NCI-H2196 treated with DMSO at 0.1 percent for 48 hours (cell line): ENCODE data around the gene DCBLD1.

Experiments used
- DNase-seq: peaks from one replicate; lab custom pipeline; 2025; ENCODE audit not compliant: unreplicated experiment; lab: John Stamatoyannopoulos, UW

DCBLD1 gene

DNA sequence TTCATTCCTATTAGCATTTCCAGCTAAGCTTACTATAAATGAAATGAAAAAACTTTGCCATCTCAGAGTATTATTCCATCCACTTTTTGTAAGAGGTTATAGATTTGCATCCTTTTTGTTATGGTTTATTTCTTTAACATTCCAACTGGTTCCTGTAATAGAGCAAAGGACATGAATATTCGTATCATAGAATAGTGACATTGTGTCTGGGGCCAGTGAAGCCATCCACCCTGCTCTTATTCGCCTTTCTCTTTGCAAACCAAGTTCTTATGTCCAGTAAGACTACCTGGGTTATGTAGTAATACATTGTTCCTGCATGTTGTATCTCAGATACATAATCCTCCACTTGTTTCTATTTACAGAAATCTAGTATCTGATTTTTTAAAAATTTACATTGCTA is 43.1 kb downstream of the DCBLD1 start:
- no peak for DNase-seq

DNA sequence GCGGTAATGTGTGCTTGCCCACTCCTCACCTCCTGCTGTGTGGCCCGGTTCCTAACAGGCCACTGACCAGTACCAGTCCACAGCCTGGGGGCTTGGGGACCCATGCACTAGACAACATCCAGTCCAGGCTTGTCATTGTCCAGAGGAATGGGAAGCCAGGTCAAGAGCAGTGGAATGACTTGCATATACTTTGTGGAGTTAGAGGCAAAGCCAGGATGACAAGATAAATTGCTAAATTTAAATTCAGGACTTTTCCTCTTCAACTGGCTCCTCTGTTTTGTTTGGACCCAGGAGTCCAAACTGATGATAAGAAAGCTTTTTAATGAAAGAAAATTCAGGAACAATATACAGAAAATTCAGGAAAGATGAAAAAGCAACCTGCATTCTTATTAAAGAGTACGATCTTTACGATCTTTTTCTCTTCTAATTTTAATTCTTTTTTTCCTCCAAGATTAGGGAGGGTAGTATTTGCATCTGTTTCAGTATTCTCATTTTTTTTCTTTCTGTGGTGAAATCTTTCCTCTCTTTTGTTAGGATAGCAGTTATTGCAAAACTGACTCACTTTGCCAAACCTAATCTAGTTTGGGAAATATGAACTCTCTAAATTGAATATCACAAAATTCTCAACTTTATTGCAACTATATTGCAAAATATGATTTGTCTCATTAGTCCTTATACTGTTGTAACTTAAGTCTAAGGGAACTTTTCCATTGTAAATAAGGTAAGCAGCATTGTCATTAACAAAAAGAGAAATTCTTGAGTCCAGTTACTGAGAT is 48.2 kb downstream of the DCBLD1 start:
- DNase-seq = no peak

DNA sequence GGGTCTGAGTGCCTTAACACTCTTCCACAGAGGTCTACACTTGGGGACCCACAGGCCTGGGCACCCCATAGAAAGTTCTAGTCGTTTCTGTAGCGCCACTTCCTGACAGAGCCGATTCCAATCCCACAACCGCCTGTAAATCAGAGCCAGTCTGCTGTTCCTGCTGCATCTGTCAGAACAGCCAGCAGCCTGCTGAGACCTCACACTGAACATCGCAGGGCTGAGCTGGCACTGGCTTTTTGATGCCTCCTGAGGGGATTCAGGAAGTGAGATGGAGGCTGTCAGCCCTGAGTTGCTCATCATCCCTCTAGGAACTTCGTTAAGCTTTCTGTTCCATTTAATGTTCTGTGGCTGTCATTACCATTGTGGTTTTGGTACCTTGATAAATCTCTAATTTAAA is 48.9 kb downstream of the DCBLD1 start:
- DNase-seq = no peak

DNA sequence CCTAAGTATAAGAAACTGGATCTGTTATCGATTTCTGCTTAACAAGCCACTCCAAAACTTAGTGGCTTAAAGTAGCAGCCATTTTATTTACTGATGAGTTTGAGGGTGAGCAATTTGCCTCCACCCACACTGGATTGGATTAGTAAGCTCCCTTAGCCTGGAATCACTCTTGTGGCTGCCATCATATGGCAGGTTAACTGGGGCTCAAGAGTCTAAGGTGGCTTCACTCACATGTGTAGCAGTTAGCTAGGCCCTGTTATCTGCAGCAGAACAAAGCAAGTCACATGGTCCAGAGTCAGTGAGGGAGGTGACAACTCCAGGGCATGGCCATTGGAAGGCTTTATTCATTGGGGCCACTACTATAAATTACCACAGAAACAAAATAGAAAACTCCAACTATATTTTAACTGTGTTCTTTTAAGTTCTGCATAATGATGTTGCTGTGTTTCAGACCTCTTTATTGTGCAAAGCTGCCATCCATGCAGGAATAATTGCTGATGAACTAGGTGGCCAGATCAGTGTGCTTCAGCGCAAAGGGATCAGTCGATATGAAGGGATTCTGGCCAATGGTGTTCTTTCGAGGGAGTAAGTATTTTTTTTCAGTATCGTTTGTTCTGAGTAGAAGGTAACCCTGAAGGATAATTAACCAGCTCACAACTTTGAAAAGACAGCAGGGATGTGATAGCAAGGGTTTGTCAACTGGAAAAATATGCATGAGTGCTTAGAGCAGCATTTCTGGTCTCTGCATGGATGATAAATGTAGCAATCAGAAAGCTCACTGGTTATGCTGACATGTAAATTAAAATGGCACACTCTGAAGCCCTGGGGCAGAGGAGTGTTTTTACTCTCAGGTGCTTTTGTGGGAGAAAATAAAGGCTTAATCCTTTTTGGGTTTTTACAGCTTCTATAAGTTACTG is 49.6 kb downstream of the DCBLD1 start:
- no peak for DNase-seq

DNA sequence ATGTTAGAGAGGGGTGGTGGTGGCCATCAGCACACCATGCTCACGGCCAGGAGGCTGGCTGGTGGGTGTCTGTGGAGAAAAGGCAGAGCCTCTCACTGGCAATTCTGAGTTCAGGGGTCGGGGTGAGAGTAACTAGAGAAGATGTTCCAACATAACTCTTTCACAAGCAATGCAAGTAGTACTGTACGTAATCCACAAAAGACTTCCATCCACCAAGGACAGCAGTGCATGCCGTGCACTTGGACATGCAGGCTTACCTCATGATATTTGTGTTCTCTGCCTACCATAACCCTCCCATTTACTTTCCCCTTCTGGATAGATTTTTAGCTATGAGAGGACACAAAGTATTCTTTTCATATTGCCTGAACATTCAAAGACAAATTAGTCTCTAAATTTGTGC is 51.3 kb downstream of the DCBLD1 start:
- no peak for DNase-seq

DNA sequence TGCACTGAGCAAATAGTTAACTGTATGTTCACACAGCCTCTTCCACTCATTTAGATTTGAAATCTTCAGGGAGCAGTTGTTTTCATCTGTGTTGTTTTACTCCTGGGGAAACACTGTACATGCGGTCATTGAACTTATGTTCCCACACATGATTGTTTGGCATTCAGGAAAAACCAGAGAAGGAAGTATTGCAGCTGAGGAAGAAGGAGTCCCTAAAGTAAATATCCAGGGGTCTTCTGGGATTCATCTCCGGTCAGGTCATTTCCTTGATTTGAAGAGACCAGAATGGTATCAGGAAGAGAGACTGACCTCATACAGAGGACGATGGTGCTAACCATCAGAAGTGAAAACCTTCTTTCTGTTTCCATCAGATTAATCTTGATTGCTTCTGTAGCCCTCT is 52.5 kb downstream of the DCBLD1 start:
- no peak for DNase-seq

DNA sequence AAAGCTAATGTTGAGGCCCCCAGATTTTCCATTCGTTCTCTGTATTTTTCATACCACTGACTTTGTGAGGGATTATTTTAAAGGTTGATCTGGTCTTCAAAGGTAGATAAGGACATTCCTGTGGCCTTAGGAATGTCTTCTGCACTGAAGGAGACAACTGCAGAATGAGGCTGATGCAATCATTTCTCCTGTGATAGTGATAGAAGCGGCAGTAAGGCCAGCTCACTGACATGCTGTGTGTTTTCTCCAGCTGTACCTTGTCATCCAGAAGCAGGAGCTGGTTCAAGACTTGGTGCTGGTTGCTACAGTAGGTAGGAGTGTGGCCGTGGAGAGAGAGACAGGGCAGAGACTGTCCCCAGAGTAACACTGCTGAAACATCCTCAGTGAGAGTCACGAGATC is 53.8 kb downstream of the DCBLD1 start:
- DNase-seq = no peak

DNA sequence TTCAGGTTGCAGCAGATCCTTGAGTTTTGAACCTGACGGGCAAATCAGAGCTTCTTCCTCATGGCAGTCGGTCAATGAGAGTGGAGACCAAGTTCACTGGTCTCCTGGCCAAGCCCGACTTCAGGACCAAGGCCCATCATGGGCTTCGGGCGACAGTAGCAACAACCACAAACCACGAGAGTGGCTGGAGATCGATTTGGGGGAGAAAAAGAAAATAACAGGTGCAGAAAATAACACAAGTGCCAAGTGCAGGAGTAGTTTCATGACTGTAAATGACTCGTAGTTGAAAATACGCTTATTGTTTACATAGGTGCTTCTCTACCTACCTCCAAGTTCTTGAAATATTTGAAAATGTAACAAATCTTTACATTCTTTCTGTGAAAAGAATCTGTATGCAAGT is 56.1 kb downstream of the DCBLD1 start:
- DNase-seq = no peak

DNA sequence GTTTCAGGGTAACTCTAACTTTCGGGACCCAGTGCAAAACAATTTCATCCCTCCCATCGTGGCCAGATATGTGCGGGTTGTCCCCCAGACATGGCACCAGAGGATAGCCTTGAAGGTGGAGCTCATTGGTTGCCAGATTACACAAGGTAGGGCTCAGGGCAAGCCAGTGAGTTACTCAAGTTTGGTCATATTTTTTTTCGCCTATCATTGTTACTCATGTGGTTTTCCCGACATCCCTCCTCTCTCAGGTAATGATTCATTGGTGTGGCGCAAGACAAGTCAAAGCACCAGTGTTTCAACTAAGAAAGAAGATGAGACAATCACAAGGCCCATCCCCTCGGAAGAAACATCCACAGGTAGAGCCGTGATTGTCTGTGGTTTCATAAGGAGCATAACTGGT is 58.2 kb downstream of the DCBLD1 start:
- DNase-seq = no peak

DNA sequence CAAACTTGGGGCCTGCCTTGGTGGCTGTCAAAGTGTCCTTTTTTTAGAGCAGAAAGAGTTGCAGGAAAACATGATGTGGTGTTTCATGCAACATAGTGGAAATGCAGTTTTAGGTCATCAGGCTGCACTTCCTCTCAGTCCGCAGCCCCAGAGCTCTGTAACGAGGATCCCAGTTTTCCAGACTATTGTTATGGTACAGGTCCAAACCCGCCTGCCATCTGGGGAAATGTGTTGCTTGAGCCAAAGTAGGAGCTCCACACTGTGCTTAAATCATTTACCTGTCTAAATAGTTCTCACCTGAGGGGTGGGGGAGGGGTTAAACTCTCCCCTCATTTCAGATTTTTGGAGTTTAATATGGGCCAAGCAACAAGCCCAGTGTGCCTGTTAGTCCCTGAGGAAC is 60.0 kb downstream of the DCBLD1 start:
- DNase-seq = no peak

DNA sequence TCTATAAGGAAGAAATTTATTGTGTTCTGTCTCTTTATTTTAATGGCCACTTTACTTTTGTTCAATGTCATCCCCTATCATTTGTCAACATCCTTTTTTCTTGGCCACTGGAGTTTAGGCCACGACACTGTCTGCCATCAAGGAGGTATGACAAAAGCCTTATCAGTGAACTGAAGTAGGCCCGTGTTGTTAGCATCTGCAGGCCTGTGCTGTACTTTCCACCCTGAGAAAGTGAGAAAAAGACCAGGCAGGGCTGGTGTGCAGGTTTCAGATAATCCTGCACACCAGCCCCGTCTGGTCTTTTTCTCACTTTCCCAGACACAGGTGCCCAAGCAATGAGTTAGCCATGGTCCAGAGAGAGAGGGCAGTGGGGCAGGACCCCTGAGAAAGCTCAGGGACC is 62.2 kb downstream of the DCBLD1 start:
- no peak for DNase-seq

DNA sequence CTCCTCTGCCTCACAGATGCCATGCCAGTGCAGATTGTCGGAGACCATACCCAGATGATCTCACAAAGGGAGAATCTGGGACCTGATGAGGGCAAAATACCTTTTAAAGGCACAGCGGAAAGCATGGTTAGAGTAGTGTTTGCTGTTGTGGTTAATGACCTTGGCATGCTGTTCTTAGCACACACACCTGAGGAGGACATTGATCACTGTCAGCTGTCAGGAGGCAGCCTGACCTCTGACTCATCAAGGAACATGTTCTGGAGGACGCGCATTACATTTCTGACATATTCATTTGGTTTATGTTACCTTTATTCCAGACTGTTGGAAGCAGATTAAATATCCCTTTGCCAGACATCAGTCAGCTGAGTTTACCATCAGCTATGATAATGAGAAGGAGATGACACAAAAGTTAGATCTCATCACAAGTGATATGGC is 62.7 kb downstream of the DCBLD1 start:
- no peak for DNase-seq

DNA sequence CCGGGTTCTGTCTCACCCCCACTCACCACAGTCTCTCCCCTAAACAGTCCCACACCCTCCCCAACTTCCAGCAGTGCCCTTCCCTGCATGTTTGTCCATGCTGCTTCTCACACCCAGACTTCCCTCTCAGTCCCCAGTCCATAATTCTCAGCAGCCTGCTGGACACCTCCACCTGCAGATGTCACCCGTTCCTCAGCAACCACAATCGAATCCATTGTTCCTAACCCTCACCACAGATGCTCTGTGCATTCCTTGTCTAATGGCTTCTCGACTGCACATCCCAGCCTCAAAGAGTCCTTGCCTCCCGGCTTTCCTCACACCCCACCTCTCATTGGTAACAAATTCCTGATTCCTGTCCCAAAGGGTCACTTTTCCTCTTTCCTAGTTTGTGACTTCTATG is 64.2 kb downstream of the DCBLD1 start:
- DNase-seq = no peak

DNA sequence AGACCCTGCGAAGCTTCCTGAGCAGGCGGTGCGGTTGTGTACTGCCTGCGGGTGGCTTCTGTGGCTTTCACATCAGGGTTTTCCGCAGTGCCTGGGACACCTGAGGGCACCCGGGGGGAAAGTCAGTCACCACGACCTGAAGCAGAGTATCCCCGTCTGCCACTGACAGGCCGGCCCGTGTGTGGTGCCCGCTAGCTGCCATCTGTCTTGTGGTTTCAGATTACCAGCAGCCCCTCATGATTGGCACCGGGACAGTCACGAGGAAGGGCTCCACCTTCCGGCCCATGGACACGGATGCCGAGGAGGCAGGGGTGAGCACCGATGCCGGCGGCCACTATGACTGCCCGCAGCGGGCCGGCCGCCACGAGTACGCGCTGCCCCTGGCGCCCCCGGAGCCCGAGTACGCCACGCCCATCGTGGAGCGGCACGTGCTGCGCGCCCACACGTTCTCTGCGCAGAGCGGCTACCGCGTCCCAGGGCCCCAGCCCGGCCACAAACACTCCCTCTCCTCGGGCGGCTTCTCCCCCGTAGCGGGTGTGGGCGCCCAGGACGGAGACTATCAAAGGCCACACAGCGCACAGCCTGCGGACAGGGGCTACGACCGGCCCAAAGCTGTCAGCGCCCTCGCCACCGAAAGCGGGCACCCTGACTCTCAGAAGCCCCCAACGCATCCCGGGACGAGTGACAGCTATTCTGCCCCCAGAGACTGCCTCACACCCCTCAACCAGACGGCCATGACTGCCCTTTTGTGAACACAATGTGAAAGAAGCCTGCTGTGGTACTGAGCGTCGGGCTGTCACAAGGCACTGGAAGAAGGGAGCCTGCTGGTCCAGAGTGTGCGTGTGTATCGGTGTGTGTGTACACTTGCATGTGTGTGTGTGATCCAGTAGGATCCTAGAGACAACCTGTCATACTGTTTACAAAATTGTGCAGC is 65.5 kb downstream of the DCBLD1 start:
- no peak for DNase-seq

DNA sequence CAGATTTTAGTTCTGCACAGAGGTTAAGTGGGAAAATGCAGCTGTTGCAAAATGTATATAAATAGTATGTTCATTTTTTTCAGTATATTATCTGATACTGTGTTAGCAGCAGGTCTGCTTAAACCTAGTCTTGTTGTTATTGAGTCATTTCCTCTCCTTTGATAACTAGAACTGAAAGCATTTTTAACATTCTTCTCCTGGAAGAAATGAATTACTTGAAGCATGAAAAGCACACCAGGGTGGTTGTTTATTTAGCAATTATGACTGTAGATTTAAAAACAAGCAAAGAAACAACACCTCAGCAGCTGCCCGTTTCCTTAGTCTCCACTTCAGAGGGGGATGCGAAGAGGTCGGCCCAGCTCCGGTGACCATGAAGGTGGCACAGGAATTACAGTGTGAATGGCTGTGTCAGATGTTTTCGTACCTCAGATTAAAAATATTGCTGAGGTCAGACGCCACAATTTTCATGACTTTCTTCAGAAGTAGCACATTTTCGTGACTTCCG is 66.4 kb downstream of the DCBLD1 start:
- DNase-seq = no peak

DNA sequence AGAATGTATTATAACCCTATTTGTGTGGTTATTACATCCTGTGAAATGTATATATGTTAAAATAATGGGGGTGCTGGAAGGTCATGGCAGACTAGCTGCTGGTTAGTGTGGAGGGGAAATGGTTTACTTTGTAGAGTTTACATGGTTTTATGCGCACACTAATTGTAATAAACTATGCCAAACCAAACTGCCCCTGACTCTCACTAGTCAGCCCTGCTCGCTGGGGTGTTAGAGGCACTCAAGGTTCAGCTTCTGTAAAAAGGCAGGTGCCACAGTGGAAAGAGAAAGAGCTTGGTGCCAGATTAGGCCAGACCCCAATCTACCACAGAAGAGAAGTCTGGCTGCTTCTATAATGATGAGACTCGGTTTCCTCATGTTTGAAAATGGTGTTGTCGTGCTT is 67.1 kb downstream of the DCBLD1 start:
- no peak for DNase-seq

DNA sequence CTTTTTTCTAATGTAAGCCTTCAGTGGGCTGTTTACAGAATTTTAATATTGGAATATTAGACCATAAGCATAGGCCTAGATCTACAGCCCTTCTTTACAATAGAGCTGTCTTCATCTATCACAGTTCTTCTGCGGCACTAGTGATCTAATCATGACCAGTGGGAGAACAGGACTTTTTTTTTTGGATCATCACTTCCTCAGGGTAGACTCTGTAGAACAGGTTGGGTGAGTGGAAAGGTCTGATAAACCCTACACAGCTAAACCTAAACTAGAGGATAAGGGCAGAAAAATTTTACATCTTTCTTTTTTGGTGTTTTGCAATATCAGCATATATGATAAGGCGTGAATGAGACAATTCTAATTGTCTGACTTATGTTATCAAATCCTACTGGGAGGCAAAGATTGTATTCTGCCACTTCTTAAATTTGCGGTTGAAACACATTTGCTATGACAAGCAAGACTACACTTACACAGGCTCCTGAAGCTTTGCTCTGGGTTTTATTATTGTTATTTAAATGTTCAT is 67.7 kb downstream of the DCBLD1 start:
- no peak for DNase-seq

DNA sequence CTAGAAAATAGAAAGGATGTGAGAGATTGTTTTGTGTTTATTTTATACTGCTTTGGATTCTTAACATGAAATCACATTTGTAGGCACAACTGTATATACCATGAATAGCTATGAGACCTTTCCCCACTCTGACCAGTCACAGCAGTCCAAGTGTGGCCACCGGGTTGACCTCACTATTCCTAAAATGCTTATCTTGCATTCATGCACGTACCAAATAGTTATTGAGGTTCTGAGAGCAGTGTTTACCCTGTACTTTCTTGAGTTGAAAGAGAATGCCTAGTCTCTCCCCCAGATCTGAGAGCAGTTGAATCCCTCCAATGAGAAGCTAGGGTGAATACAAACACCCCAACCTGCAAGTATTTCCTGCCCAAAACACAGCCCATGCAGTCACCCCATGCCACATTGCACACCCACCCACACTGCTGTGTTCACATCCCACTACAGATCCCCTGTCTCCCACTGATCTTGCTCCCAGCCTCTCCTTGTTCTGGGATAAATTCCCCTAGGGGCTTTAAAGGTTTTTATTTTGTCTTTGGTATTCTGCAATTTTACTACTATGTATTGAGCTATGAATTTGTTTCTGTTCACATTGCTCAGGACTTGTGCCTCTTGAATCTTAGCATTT is 68.3 kb downstream of the DCBLD1 start:
- no peak for DNase-seq

DNA sequence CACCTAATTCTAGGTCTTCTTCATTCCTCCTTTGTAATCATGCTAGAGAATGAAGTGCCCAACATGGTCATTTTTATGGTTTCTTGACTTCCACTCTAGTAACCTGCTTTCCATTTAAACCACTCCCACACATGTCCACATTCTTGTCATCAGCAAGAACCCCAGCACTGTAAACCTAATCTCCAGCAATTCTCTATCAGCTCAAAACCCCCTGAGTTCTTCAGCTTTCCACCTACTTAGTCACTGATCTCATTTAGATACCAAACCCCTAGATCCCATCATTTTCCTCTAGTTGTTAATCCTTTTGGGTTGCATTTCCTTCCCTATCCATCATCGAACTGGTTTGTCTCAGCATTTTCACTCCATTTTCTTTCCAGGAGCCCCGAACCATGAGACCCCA is 70.1 kb downstream of the DCBLD1 start:
- DNase-seq = no peak

DNA sequence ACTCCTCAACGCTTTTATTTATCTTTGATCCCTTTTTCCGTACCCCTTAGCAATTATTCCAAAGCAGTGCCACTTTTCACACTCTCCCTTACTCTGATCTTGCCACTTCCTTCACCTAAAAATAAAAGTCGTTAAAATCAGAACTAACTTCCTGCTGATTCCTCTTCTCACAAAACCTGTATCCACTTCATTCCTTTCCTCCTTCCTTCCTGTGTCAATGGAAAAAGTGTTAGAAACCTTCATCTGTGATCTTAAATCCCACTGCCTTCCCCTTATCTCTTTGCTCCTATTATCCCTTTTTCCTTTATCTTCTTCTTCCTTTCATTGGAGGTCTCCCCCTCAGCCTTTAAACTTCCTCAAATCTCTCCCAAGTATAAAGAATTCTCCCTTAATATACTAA is 70.7 kb downstream of the DCBLD1 start:
- DNase-seq = no peak
